SK-N-SH (cell line): ENCODE results near the gene AHCYL2.

ENCODE experiments used
- EP300 ChIP-seq, 2 experiments: IDR thresholded peaks; 2 replicates each; pipeline versions ENCODE4 v1.4.0 to v1.6.1; 2012; ENCODE audit warnings: borderline replicate concordance in 1 of 2, low read depth in 1 of 2, low read length in 1 of 2
- EZH2phosphoT487 ChIP-seq: fragments of 200-600 bp; sonication (generic); IDR thresholded peaks from 2 replicates; pipeline ENCODE4 v1.6.1; 2017; ENCODE audit warnings: low read depth, mixed run types, mild to moderate bottlenecking, antibody characterized with exemption, moderate library complexity, borderline replicate concordance
- JUND ChIP-seq: IDR thresholded peaks from 2 replicates; pipeline ENCODE4 v1.4.0; 2012
- MXI1 ChIP-seq: IDR thresholded peaks from 2 replicates; pipeline ENCODE4 v1.6.1; 2012; ENCODE audit warnings: mild to moderate bottlenecking, low read depth, low read length, improper control_type of control experiment
- NRF1 ChIP-seq: IDR thresholded peaks from 2 replicates; pipeline ENCODE4 v1.6.1; 2012; ENCODE audit warnings: low read depth, mild to moderate bottlenecking, low read length
- POLR2AphosphoS5 ChIP-seq: IDR thresholded peaks from 2 replicates; pipeline ENCODE4 v1.6.1; 2012; ENCODE audit warnings: low read depth, low read length
- RAD21 ChIP-seq: IDR thresholded peaks from 2 replicates; pipeline ENCODE4 v1.6.1; 2012; ENCODE audit warnings: mild to moderate bottlenecking, low read length
- SIN3A ChIP-seq: IDR thresholded peaks from 2 replicates; pipeline ENCODE4 v1.6.1; 2012; ENCODE audit warnings: low read depth, mild to moderate bottlenecking, low read length, moderate library complexity, borderline replicate concordance
- TAF1 ChIP-seq: IDR thresholded peaks from 2 replicates; pipeline ENCODE4 v1.6.1; 2012; ENCODE audit warnings: low read depth, mild to moderate bottlenecking, low read length, moderate library complexity, borderline replicate concordance
- TF ChIP-seq, protein P1 (sequence below): fragments of 200-600 bp; sonication (generic); IDR thresholded peaks from 2 replicates; pipeline ENCODE4 v1.6.1; 2017; ENCODE audit warnings: antibody characterized with exemption, mild to moderate bottlenecking, moderate library complexity
- TF ChIP-seq, protein P2 (sequence below): IDR thresholded peaks from 2 replicates; pipeline ENCODE4 v1.4.0; 2012; ENCODE audit warnings: low read depth
- TF ChIP-seq, protein P3 (sequence below): IDR thresholded peaks from 2 replicates; pipeline ENCODE4 v1.4.0; 2012; ENCODE audit warnings: low read depth, borderline replicate concordance

DNA sequence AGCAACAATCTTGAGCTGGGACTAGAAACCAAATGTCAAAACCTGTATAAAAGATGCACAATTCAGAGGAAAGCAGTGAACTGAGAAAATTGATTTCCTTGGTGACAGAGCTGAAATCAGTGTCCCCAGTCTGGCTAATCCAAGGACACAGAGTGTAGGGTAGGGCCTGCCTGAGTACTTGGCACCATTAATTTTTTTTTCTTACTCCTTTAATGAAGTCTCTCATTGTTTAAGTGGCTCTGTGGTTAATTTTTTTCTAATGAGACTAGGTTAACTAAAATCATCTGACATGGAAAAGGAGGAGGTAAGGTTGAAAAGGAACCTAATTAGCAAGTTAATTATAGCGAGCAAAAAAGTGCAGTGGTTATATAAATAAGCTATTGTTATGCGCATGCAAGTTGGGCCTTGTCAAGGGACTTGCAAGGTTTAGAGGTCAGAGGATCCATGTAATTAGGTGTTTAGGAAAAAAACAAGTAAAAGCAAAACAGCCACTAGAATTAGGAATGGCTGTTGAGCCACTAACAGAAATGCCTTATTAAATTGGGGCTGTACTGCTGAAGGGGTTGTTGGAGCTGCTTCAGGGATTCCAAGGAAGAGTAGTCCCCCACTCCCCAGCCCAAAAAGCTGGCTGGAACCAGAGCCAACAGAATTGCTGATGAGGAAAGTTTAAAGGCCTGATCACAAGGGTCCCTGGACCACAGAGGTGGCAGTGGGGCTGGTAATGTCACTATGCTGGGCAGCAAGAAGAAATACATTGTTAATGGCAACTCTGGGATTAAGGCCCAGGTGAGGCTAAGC, 150.5 kb downstream of the AHCYL2 start:
- no peak for TF ChIP-seq TAF1
- TF ChIP-seq, protein P1, sequence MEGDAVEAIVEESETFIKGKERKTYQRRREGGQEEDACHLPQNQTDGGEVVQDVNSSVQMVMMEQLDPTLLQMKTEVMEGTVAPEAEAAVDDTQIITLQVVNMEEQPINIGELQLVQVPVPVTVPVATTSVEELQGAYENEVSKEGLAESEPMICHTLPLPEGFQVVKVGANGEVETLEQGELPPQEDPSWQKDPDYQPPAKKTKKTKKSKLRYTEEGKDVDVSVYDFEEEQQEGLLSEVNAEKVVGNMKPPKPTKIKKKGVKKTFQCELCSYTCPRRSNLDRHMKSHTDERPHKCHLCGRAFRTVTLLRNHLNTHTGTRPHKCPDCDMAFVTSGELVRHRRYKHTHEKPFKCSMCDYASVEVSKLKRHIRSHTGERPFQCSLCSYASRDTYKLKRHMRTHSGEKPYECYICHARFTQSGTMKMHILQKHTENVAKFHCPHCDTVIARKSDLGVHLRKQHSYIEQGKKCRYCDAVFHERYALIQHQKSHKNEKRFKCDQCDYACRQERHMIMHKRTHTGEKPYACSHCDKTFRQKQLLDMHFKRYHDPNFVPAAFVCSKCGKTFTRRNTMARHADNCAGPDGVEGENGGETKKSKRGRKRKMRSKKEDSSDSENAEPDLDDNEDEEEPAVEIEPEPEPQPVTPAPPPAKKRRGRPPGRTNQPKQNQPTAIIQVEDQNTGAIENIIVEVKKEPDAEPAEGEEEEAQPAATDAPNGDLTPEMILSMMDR: no peak
- no peak for TF ChIP-seq POLR2AphosphoS5
- TF ChIP-seq, protein P2, sequence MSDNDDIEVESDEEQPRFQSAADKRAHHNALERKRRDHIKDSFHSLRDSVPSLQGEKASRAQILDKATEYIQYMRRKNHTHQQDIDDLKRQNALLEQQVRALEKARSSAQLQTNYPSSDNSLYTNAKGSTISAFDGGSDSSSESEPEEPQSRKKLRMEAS: no peak
- TF ChIP-seq NRF1: no peak
- TF ChIP-seq SIN3A: no peak
- TF ChIP-seq JUND: no peak
- no peak for TF ChIP-seq RAD21
- no peak for TF ChIP-seq EZH2phosphoT487
- no peak for TF ChIP-seq MXI1
- TF ChIP-seq, protein P3, sequence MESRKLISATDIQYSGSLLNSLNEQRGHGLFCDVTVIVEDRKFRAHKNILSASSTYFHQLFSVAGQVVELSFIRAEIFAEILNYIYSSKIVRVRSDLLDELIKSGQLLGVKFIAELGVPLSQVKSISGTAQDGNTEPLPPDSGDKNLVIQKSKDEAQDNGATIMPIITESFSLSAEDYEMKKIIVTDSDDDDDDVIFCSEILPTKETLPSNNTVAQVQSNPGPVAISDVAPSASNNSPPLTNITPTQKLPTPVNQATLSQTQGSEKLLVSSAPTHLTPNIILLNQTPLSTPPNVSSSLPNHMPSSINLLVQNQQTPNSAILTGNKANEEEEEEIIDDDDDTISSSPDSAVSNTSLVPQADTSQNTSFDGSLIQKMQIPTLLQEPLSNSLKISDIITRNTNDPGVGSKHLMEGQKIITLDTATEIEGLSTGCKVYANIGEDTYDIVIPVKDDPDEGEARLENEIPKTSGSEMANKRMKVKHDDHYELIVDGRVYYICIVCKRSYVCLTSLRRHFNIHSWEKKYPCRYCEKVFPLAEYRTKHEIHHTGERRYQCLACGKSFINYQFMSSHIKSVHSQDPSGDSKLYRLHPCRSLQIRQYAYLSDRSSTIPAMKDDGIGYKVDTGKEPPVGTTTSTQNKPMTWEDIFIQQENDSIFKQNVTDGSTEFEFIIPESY: no peak
- no peak for TF ChIP-seq EP300 (IDR thresholded peaks at IDR 0.05; ENCODE audit: borderline replicate concordance in 1 of 2, low read depth in 1 of 2, low read length in 1 of 2)
